NCI-H2107 treated with DMSO at 0.1 percent for 48 hours (cell line): ENCODE data around the gene EML3.
"Not testable (repeated sequence)": the region's sequence is repeated elsewhere in the genome, so short reads cannot be mapped to it uniquely, and the experiment has no call there.

ENCODE experiments used
- DNase-seq: peaks from one replicate; lab custom pipeline; 2025; ENCODE audit not compliant: unreplicated experiment; lab: John Stamatoyannopoulos, UW

Gene EML3

GRCh38 chr11:62573006-62573591 lies 39.5 kb downstream of the EML3 start:
- DNase-seq = no peak

- no peak for DNase-seq
These were observed 40.1 kb downstream of the EML3 start for GRCh38 chr11:62572431-62572830.

DNA sequence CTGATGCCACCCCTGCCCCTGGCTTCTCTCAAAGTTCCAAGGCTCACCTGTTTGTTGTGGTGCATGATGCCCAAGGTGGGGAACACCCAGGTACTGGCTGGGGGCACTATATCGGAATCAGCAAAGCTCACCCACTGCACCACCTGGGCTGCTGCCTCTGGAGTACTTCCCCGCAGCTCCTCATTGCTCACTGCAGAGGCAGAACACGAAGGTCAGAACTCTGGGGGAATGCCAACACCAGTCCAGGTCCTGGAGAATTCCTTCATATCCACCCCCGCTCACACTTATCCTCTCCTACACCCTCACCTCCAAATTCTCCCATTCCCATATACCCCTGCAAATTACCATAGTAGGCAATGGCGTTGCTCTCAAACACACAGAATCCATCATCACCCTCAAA lies 41.1 kb downstream of the EML3 start:
- DNase-seq = not testable (repeated sequence)

- not testable (repeated sequence) for DNase-seq
These were observed 41.7 kb downstream of the EML3 start for GRCh38 chr11:62570903-62571302.

GRCh38 chr11:62569611-62570010 lies 43.0 kb downstream of the EML3 start:
- no peak for DNase-seq

GRCh38 chr11:62567018-62567633 lies 45.4 kb downstream of the EML3 start:
- no peak for DNase-seq

DNA sequence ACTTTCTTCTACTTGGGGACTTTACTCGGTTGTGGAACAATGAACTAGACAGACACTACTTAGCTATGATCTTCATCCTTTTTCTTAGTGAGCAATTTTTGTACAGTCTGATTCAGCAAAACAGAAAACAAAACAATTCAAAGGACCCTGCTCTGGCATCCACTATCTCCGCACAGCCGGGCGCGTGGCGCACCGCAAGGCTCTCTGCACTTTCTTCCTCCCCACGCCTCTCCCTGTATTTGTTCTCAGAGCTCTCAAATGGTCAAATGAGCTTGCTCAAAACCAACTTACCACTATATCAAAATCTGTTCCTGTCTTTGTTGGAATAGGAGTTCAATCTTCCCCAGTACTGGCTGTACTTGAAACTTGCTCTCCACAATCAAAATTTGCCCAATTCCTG lies 46.3 kb downstream of the EML3 start:
- DNase-seq = no peak

DNA sequence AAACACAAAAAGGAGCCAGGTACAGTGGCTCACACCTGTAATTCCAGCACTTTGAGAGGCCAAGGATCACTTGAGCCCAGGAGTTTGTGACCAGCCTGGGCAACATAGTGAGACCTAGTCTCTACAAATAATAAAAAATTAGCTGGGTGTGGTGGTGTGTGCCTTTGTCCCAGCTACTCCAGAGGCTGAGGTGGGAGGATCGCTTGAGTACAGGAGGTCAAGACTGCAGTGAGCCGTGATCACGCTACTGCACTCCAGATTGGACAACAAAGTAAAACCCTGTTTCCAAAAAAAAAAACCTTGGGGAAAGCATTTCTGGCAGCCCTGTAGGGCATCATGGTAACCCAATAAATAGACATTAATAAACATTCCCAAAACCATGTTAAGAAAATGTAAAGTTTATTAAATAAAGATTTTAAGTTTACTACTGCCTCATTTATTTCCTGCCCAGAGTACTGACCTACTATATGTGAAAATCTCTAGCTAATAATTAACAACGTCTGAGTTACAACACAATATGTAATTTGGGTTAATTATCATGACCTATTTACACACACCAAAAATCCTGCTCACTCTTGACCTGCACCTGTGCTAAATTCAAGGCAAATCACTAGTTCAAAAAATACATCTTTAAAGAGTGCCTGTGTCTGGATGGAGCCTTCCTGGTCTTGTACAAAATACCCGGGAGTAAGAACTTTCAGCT lies 47.3 kb downstream of the EML3 start:
- no peak for DNase-seq

- DNase-seq = not testable (repeated sequence)
These were observed 50.8 kb downstream of the EML3 start for GRCh38 chr11:62561677-62562230.

- peak; percentile 71 for DNase-seq
These were observed 51.9 kb downstream of the EML3 start for GRCh38 chr11:62560566-62561103.

DNA sequence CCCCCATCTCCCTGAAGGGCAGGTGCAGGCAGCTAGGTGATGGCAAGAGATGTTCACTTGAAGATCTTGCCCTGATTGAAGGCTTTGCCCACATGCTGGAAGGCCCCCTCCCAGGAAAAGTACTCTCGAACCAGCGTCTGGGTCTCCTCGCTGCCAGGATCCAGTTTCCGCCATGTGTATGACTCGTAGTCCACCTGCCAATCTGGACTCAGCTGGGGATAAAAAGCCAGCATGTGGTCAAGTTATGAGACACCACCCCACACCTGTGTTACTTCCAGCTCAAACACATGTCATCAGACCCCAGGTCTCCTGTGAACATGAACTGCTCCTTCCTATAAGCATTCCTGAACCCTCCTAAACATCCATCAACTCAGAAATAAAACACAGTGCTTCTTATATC lies 52.9 kb downstream of the EML3 start:
- DNase-seq = not testable (repeated sequence)

- DNase-seq = no peak
These were observed 53.4 kb downstream of the EML3 start for GRCh38 chr11:62559204-62559603.

DNA sequence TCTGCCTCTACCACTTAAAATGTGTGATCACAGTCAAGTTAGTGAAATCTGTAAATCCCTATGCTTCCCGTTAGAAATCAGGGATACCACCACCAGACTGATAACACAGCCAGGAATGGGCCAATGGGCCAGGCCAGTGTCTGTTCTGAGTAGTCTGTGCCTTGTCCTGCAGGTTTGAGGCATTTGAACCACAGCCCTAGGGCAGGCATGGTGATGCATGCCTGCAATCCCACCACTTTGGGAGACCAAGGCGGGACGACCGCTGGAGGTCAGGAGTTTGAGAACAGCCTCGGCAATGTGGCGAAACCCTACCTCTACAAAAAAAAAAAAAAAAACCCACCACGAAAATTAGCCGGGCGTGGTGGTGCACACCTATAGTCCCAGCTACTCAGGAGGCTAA lies 53.9 kb downstream of the EML3 start:
- no peak for DNase-seq

DNA sequence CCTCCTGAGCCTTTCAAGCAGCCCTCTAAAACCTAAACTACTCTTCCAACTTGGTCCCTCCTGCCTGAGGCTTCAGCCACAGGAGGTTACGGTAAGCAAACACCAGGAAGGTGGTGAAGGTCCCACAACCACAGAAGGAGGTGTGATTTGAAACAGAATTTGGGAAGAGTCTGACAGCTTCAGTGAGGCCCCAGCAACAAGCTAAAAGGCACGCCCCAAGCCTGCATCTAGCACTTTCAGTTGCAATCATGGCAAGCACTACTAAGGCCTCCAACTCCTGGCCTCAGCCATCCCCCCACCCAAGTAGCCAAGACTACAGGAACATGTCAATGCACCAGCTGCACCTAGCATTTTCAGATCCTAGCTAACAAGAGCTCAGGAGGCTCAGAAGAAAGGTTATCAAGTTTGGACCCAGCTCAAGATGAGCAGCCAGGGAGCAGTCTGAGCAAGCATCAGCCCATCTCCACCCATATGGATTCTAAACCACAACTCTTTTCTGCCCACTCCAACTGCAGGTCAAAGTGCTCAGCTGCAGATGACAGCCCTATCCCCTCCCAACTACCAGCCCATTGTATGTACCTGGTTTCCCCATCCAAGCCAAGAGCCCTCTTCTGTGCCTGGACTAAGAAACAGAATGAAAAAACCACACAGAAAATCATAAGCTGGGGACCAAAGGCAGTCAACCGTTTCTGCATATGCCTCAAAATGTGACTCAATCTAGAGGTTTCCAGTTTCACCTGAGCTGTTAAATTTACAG lies 55.5 kb downstream of the EML3 start:
- no peak for DNase-seq

GRCh38 chr11:62556108-62556874 lies 56.3 kb downstream of the EML3 start:
- no peak for DNase-seq

- no peak for DNase-seq
These were observed 57.0 kb downstream of the EML3 start for GRCh38 chr11:62555464-62556107.

- no peak for DNase-seq
These were observed 58.0 kb downstream of the EML3 start for GRCh38 chr11:62554387-62555167.

GRCh38 chr11:62553839-62554361 lies 58.7 kb downstream of the EML3 start:
- DNase-seq = no peak
